Pancreas (tissue), 10 donors: Measurements from ENCODE around the gene EHD3. TPM values are rescaled to one million over a fixed set of nuclear protein-coding genes. Genes with fewer than 3 reads are reported as not detected.
"Not testable (repeated sequence)": the region's sequence is repeated elsewhere in the genome, so short reads cannot be mapped to it uniquely, and the experiment has no call there.

ENCODE experiments used
- ATAC-seq, 4 donors: fragments of 200-7000 bp; cut with Tn5 transposase; one replicate each; pipeline versions ENCODE4 v1.8.0 to v1.9.1; 2020; ENCODE audit warnings: mild to moderate bottlenecking in 4 of 4, moderate library complexity in 4 of 4
- DNase-seq, 6 donors: peaks; one replicate each; pipeline ENCODE4 v3.0.0-alpha.2; 2020
- FAIRE-seq: peaks from 2 replicates; lab custom pipeline; 2012; peaks lifted over from hg19 to GRCh38; lab: Jason Lieb, UNC
- H3K27ac ChIP-seq, 4 donors: fragments of 200-600 bp; sonication (generic); 1 replicate in 3 of 4; 2 replicates in 1 of 4; pipeline versions ENCODE4 v1.5.0 to v1.8.0; 2020
- H3K27me3 ChIP-seq, 4 donors: fragments of 200-600 bp; one replicate each; pipeline ENCODE4 v1.8.0; 2021
- H3K36me3 ChIP-seq, 3 donors: fragments of 200-600 bp; sonication (generic) in 1 of 3; one replicate each; pipeline versions ENCODE4 v1.5.0 to v1.8.0; 2020 to 2021
- H3K4me1 ChIP-seq, 3 donors: fragments of 200-600 bp; one replicate each; pipeline ENCODE4 v1.8.0; 2021
- H3K4me3 ChIP-seq, 4 donors: fragments of 200-600 bp; sonication (generic) in 2 of 4; one replicate each; pipeline versions ENCODE4 v1.5.0 to v1.8.0; 2020 to 2021
- H3K9me3 ChIP-seq, 4 donors: fragments of 200-600 bp; one replicate each; pipeline ENCODE4 v1.8.0; 2021
- WGBS, 2 donors: extraction: QIAGEN DNeasy Blood & Tissue Kit; methylation state at CpG; one replicate each; pipeline ENCODE4 v1.1.7; 2013; 5-methylcytosine and 5-hydroxymethylcytosine counted together
- intact Hi-C, 3 donors: fragments of 100-400 bp; cut with DNase I; formaldehyde crosslinking; loops; one replicate each; pipeline versions ENCODE4 v1.11.1 to v1.14.2; 2022
- polyA plus RNA-seq, 2 donors: library from polyadenylated mRNA; stranded (reverse); fragments of 200-250 nt; gene quantifications; one replicate each; pipeline ENCODE4 v1.2.3, GENCODE V29; 2013
- total RNA-seq, 6 donors: library from RNA; stranded (reverse); fragmentation: NEBNext Ultra II Directional in 4 of 6; extraction: Animal tissue kit (Norgen Biotek cat#: 25700) in 4 of 6; gene quantifications; one replicate each; pipeline versions ENCODE4 v1.2.1 to v1.2.4, GENCODE V29; 2021 to 2023
- TF ChIP-seq, protein P1 (sequence below), 4 donors: fragments of 200-600 bp; sonication (generic) in 3 of 4; IDR thresholded peaks; one replicate each; pipeline versions ENCODE4 v1.5.0 to v1.8.0; 2021; ENCODE audit warnings: antibody characterized with exemption in 4 of 4
- donor health status: healthy with polysubstance abuse.
- donor health status: DM: no; HTN: no; CAD: no; lungs with moderate emphysema.
- donor health status: DM: no; HTN: no; CAD: no.
- donor health status: control.
- donor health status: control.
- donor health status: Bipolar disorder and iron deficiency.
- donor health status: DM: yes; HTN: yes; CAD: no.
- donor health status: DM: no; HTN: no; CAD: no.
- donor health status: DM: no; HTN: no; CAD: no.
- donor health status: DM: yes; HTN: yes; CAD: no.

Gene EHD3
- total and polyA plus RNA-seq, 8 donors: 0.46 to 3.5 (median 0.81) TPM

DNA sequence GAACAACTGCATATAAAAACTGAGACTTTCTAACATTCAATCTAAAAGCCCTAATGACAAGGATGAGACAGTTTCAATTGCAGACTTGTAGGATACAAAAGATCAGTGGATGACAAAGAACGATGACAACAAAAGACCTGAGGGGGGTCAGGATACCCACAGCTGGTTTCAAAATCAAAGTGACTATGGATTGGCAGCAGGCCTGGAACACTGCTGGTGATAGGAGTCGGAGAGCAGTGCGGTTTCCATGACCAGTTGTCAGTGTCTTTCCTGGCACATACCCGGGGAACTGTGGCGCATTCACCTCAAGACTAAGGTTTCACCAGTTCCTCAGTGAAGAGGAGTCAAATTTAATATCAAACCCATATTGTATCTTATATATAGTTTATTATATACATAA lies 42.0 kb downstream of the EHD3 start:
- TF ChIP-seq, protein P1, sequence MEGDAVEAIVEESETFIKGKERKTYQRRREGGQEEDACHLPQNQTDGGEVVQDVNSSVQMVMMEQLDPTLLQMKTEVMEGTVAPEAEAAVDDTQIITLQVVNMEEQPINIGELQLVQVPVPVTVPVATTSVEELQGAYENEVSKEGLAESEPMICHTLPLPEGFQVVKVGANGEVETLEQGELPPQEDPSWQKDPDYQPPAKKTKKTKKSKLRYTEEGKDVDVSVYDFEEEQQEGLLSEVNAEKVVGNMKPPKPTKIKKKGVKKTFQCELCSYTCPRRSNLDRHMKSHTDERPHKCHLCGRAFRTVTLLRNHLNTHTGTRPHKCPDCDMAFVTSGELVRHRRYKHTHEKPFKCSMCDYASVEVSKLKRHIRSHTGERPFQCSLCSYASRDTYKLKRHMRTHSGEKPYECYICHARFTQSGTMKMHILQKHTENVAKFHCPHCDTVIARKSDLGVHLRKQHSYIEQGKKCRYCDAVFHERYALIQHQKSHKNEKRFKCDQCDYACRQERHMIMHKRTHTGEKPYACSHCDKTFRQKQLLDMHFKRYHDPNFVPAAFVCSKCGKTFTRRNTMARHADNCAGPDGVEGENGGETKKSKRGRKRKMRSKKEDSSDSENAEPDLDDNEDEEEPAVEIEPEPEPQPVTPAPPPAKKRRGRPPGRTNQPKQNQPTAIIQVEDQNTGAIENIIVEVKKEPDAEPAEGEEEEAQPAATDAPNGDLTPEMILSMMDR (IDR thresholded peaks at IDR 0.05): no peak
- no peaks in the 10 kb centered on the region for H3K9me3 ChIP-seq
- WGBS, 2 donors: 63 to 78% methylated on average over 5 of the region's 5 CpGs
- H3K4me3 ChIP-seq: no peak overlapping the region
- H3K27ac ChIP-seq: no peak overlapping the region
- intact Hi-C loops: no loop called here
- no peak for ATAC-seq
- H3K36me3 ChIP-seq: no peaks in the 10 kb centered on the region
- no peak for FAIRE-seq
- DNase-seq: no peak
- no peaks in the 10 kb centered on the region for H3K4me1 ChIP-seq
- H3K27me3 ChIP-seq: no peaks in the 10 kb centered on the region

DNA sequence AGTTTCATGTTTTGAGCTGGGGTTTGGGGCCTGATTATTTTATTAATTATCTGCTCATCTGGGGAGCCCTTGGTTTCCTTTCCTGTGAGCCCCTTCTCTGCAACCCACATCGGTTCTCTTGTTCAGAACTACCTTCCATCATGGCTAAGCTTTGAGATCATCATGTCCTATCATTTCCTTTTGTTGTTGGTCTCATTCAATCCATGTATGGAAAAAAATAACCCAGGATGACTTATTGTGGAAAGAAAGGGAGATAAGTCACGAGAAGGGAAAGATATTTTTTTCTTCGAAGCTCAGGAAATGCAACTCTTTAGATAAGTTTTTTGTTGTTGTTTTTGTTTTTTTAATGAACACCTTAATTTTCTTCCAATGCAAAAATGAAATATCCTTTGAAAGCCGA lies 43.7 kb downstream of the EHD3 start:
- 68 to 81% methylated on average over 4 of the region's 4 CpGs for WGBS, 2 donors
- H3K4me3 ChIP-seq: no peak overlapping the region
- ATAC-seq (no peak), DNase-seq (no peak), FAIRE-seq (no peak)
- TF ChIP-seq, protein P1 (IDR thresholded peaks at IDR 0.05): no peak
- intact Hi-C loops: no loop called here
- no peaks in the 10 kb centered on the region for H3K4me1 ChIP-seq
- no peaks in the 10 kb centered on the region for H3K36me3 ChIP-seq
- no peaks in the 10 kb centered on the region for H3K27me3 ChIP-seq
- H3K27ac ChIP-seq: no peak overlapping the region
- H3K9me3 ChIP-seq: no peaks in the 10 kb centered on the region

DNA sequence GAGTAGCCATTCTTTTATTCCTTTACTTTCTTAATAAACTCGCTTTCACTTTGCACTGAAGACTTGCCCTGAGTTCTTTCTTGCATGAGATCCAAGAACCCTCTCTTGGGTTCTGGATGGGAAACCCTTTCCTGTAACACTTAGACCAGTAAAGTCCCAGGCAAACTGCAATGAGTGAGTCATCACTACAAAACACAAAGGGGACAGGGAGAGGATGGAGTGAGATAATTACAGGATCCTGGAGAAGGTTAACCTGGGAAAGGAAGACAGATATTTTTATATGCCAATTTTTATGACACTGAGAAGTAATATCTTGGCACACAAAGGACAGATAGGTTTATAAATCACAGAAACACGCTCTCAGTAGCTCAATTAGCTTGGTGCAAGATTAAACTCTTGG lies 48.7 kb downstream of the EHD3 start:
- DNase-seq: no peak
- H3K27me3 ChIP-seq: no peaks in the 10 kb centered on the region
- H3K27ac ChIP-seq: no peak overlapping the region
- ATAC-seq: no peak
- H3K36me3 ChIP-seq: no peaks in the 10 kb centered on the region
- TF ChIP-seq, protein P1 (IDR thresholded peaks at IDR 0.05): no peak
- intact Hi-C loops: no loop called here
- FAIRE-seq: no peak
- 67% methylated on average over 2 of the region's 2 CpGs for WGBS, 2 donors
- no peaks in the 10 kb centered on the region for H3K9me3 ChIP-seq
- H3K4me1 ChIP-seq: no peaks in the 10 kb centered on the region
- no peak overlapping the region for H3K4me3 ChIP-seq

DNA sequence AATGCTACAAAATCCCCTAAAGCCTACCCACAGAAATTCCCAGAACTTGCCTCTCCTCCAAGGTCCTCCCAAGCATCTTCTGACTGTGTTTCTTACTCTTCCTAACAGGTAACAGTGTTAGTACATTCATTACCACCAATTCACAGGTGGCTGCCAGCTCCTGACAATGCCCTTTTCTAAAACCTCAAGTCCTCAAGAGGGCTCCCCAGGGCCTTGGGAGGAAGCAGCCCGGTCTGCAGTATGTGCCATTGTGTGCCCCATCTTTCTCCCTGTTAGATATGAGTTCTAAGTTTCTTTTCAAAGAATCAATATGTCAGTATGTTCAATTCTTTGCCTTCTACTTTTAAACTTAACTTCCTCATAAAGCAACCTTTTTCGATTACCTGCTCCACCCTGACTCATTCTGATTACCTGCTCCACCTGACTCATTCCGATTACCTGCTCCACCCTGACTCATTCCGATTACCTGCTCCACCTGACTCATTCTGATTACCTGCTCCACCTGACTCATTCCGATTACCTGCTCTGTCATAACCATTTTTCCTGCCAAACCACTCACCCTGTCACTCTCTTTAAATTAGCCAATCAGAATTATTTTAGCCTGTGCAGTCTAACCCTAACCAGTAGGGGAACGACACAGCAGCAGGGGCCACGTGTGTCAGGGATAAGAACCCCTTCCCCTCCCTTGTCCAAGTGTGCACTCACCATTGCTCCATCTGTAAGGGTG lies 49.4 kb downstream of the EHD3 start:
- intact Hi-C loops, FAIRE-seq, H3K36me3 ChIP-seq, H3K4me3 ChIP-seq, H3K27ac ChIP-seq, H3K27me3 ChIP-seq, H3K9me3 ChIP-seq, ATAC-seq, H3K4me1 ChIP-seq, DNase-seq: not testable (repeated sequence)
- WGBS, 2 donors: 58 to 61% methylated on average over 7 of the region's 7 CpGs

DNA sequence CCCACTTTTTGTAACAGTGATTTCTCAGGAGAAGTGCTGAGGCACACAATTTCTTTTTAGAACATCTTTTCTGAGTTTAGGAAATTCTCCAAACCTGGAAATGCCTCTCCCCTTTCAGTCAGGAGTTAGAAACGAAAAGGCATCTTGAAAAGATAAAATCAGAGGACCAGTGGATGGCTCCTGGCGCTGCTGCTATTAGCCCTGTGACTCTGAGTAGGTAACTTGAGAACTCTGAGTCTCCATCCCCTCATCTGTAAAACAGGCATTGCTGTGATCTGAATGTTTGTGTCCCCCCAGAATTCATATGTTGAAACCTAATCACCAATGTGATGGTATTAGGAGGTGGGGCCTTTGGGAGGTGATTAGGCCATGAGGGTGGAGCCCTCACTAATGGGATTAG lies 50.2 kb downstream of the EHD3 start:
- WGBS, 2 donors: 73 to 85% methylated on average over 2 of the region's 2 CpGs
- H3K4me3 ChIP-seq: no peak overlapping the region
- no peak for FAIRE-seq

More for the DNA sequence above, 50.2 kb downstream of the EHD3 start:
- TF ChIP-seq, protein P1 (IDR thresholded peaks at IDR 0.05): no peak
- Histone ChIP-seq H3K27ac (no peak overlapping the region), H3K9me3 (no peaks in the 10 kb centered on the region), H3K4me1 (no peaks in the 10 kb centered on the region), H3K36me3 (no peaks in the 10 kb centered on the region), H3K27me3 (no peaks in the 10 kb centered on the region)
- DNase-seq (no peak), ATAC-seq (no peak)
- intact Hi-C loops: no loop called here
